Body of pancreas (tissue), 4 donors: ENCODE measurements around the gene ANAPC5.

Source experiments
- POLR2A ChIP-seq, 3 donors: fragments of 450-650 bp; IDR thresholded peaks; one replicate each; pipeline ENCODE4 v1.6.1; 2016; ENCODE audit warnings: antibody characterized with exemption in 3 of 3, mild to moderate bottlenecking in 2 of 3
- TF ChIP-seq, protein P1 (sequence below), 7 experiments: fragments of 450-650 bp in 4 of 7; fragments of 200-600 bp in 3 of 7; sonication (generic) in 3 of 7; IDR thresholded peaks; one replicate each; pipeline ENCODE4 v1.5.1; 2016 to 2019; ENCODE audit warnings: antibody characterized with exemption in 7 of 7

DNA sequence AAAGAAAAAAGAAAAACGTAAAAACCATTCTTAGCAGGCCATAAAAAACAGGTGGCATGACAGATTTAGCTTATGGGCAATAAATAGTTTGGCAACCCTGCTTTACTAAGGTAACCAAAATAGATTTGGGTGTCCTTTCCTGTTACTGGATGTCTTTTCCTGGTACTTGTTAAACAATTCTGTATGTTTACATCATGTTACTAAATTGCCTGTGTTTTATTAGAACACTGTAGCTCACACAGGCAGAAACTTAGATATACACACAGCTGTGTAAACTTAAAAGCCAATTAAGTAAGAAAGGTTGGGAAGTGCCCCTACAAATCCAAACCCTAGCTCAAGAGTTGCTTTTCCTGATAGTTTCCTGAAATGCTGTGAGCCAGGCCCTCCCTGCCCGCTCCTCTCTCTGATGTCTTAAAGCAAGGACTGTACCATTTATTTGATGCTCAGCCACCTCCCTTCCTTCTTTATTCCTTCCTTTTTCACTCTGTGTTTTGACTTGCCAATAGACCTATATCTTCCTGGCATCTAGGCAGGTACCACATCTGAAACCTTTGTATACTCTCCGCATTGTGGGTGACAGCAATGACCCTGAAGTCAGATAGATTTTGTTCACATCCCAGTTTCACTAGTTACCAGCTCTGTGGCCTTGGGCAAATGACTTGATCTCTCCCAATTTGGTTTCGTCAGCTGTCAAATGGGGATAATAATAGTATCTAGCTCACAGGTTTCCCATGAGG lies 52.0 kb downstream of the ANAPC5 start:
- TF ChIP-seq POLR2A (IDR thresholded peaks at IDR 0.05), result no peak
- TF ChIP-seq, protein P1, sequence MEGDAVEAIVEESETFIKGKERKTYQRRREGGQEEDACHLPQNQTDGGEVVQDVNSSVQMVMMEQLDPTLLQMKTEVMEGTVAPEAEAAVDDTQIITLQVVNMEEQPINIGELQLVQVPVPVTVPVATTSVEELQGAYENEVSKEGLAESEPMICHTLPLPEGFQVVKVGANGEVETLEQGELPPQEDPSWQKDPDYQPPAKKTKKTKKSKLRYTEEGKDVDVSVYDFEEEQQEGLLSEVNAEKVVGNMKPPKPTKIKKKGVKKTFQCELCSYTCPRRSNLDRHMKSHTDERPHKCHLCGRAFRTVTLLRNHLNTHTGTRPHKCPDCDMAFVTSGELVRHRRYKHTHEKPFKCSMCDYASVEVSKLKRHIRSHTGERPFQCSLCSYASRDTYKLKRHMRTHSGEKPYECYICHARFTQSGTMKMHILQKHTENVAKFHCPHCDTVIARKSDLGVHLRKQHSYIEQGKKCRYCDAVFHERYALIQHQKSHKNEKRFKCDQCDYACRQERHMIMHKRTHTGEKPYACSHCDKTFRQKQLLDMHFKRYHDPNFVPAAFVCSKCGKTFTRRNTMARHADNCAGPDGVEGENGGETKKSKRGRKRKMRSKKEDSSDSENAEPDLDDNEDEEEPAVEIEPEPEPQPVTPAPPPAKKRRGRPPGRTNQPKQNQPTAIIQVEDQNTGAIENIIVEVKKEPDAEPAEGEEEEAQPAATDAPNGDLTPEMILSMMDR (IDR thresholded peaks at IDR 0.05), result no peak
